SH-SY5Y (cell line): ENCODE data around the gene APOL6.

Experiments used
- GATA2 ChIP-seq: IDR thresholded peaks from 2 replicates; pipeline ENCODE4 v1.6.1; 2011; ENCODE audit warnings: mild to moderate bottlenecking, low read depth, low read length
- GATA3 ChIP-seq: IDR thresholded peaks from 2 replicates; pipeline ENCODE4 v1.6.1; 2011; ENCODE audit warnings: low read depth, mild to moderate bottlenecking, low read length, moderate library complexity

DNA sequence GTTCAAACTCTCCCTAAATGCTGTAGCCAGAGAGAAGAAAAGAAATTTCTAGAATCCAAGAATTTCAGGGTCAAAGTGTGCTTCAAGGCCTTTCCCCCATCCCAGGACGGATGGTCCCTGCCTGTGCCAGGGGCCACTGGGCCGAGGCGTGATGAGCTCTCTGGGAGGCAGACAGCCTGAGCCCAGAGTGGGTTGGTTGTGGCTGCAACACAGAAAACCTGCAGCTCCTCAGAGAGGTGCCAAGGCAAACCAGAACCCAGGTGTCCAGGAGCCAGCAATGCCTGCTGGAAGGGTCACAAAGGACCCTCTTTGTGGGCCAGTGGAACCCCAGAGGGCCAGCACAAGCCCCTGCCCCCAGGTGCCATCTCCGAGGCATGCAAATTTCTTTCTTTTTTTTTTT lies 2.6 kb upstream of the APOL6 start:
- TF ChIP-seq GATA2 (no peak), GATA3 (no peak)
